ENCODE measurements around the gene CTBP1. TPM values are rescaled to one million over a fixed set of nuclear protein-coding genes. Genes with fewer than 3 reads are reported as not detected.
A peak's percentile ranks its signal among the peaks of the same experiment; 100 is the strongest.

The CTBP1 gene
- total RNA-seq, 2 donors from 2014 or later = 132 to 256 TPM

GRCh38 chr4:1207157-1207470 lies 41.8 kb downstream of the CTBP1 start:
- DNase-seq (ENCODE audit: low spot score) = no peak
- TF ChIP-seq CTCF (IDR thresholded peaks at IDR 0.05) = no peak
- no peak for ATAC-seq (ENCODE audit: insufficient number of reproducible peaks, low FRiP score, low read depth)
- Histone ChIP-seq H3K4me1 (ENCODE audit: control insufficient read depth in 1 of 2, low read depth in 2 of 2) (peaks cover 31 to 47% of the 10 kb centered on the region in 2 donors), H3K36me3 (no peaks in the 10 kb centered on the region), H3K27ac (no peak overlapping the region), H3K27me3 (replicated peaks; ENCODE audit: insufficient read depth) (no peaks in the 10 kb centered on the region), H3K4me3 (no peak overlapping the region), H3K9me3 (no peaks in the 10 kb centered on the region)

GRCh38 chr4:1206299-1207156 lies 42.4 kb downstream of the CTBP1 start:
- no peaks in the 10 kb centered on the region for H3K9me3 ChIP-seq
- no peak overlapping the region for H3K27ac ChIP-seq
- no peak for ATAC-seq (ENCODE audit: insufficient number of reproducible peaks, low FRiP score, low read depth)
- H3K4me3 ChIP-seq = no peak overlapping the region
- no peaks in the 10 kb centered on the region for H3K36me3 ChIP-seq
- H3K4me1 ChIP-seq (ENCODE audit: control insufficient read depth in 1 of 2, low read depth in 2 of 2) = peaks cover 25 to 41% of the 10 kb centered on the region in 2 donors
- H3K27me3 ChIP-seq (replicated peaks; ENCODE audit: insufficient read depth) = no peaks in the 10 kb centered on the region
- TF ChIP-seq CTCF (IDR thresholded peaks at IDR 0.05) = no peak
- DNase-seq (ENCODE audit: low spot score) = peak; percentile 1

- no peak overlapping the region for H3K27ac ChIP-seq
- H3K9me3 ChIP-seq = no peaks in the 10 kb centered on the region
- peak; percentile 1 for DNase-seq (ENCODE audit: low spot score)
- H3K4me1 ChIP-seq (ENCODE audit: control insufficient read depth in 1 of 2, low read depth in 2 of 2) = peaks cover 22 to 38% of the 10 kb centered on the region in 2 donors
- no peak for ATAC-seq (ENCODE audit: insufficient number of reproducible peaks, low FRiP score, low read depth)
- H3K4me3 ChIP-seq = no peak overlapping the region
- no peaks in the 10 kb centered on the region for H3K36me3 ChIP-seq
- no peaks in the 10 kb centered on the region for H3K27me3 ChIP-seq (replicated peaks; ENCODE audit: insufficient read depth)
- TF ChIP-seq CTCF (IDR thresholded peaks at IDR 0.05) = no peak
Observed at GRCh38 chr4:1205586-1206298, 43.2 kb downstream of the CTBP1 start.

GRCh38 chr4:1204828-1205585 lies 43.9 kb downstream of the CTBP1 start:
- Histone ChIP-seq H3K4me1 (ENCODE audit: control insufficient read depth in 1 of 2, low read depth in 2 of 2) (peaks cover 16 to 38% of the 10 kb centered on the region in 2 donors), H3K27ac (no peak overlapping the region), H3K27me3 (replicated peaks; ENCODE audit: insufficient read depth) (no peaks in the 10 kb centered on the region), H3K4me3 (no peak overlapping the region), H3K36me3 (no peaks in the 10 kb centered on the region), H3K9me3 (no peaks in the 10 kb centered on the region)
- ATAC-seq (ENCODE audit: insufficient number of reproducible peaks, low FRiP score, low read depth) = no peak
- DNase-seq (ENCODE audit: low spot score) = no peak
- no peak for TF ChIP-seq CTCF (IDR thresholded peaks at IDR 0.05)
